ENCODE results near the gene SLC16A5. TPM values are rescaled to one million over a fixed set of nuclear protein-coding genes. Genes with fewer than 3 reads are reported as not detected.

SLC16A5 gene
- total RNA-seq, 4 donors from 2014 or later: 4.6 to 27.9 (median 7.7) TPM

DNA sequence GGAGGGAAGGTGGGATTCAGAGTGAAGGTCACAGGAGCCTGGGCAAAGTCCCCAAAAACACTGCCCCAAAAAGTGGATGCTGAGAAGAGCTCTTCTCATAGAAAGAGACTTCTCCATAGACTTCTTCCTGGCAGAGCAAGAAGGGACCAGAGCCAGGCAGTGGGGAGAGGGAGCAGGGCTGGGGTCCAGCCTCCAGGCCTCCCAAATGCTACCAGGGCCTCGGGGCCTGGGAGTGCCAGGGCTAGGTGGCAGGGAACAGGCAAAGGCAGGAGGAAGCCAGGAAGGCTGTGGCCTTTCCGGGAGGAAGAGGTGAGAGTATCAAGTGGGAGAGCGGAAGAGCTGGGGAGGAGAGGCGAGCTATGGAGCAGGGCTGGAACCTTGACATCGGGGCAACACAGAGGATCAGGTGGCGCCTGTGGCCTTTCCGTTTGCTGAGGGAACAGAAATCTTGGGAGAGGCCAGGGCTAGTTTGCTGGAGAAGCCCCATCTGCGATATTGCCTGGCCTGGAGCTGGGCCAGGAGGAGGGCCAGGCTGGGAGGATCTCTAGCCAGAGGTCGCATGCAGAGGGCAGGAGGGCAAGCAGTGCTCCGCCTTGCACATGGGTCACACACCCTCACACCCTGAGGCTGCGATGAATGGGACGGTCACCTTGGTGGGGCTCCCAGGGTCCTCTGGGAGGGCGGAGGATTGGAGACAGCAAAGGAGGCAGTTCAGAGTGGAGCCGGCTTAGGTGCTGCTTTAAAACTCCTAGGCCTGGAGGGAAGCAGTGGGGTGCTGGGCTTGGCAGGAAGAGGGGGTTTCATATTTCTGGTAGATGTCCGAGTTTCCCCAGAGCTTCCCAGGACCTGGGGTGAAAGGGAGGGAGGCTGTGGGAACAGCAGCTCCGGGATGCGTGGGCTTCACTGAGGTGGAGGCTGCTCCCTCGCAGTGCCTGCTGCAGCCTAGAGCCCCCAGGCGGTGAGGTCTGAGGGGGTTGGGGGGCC, 3.4 kb downstream of the SLC16A5 start:
- Histone ChIP-seq H3K9me3 (no peaks in the 10 kb centered on the region), H3K27me3 (no peaks in the 10 kb centered on the region), H3K27ac (peak overlapping the region in 3 of 4 donors; percentile 73 to 80 (median 76)), H3K4me1 (peaks cover 0 to 77% (median 47%) of the 10 kb centered on the region in 4 donors), H3K4me3 (no peak overlapping the region), H3K36me3 (no peaks in the 10 kb centered on the region)
- TF ChIP-seq EP300 (IDR thresholded peaks at IDR 0.05): peak in 1 of 2 donors; percentile 4
- TF ChIP-seq POLR2A (IDR thresholded peaks at IDR 0.05): no peak
- TF ChIP-seq, protein P1, sequence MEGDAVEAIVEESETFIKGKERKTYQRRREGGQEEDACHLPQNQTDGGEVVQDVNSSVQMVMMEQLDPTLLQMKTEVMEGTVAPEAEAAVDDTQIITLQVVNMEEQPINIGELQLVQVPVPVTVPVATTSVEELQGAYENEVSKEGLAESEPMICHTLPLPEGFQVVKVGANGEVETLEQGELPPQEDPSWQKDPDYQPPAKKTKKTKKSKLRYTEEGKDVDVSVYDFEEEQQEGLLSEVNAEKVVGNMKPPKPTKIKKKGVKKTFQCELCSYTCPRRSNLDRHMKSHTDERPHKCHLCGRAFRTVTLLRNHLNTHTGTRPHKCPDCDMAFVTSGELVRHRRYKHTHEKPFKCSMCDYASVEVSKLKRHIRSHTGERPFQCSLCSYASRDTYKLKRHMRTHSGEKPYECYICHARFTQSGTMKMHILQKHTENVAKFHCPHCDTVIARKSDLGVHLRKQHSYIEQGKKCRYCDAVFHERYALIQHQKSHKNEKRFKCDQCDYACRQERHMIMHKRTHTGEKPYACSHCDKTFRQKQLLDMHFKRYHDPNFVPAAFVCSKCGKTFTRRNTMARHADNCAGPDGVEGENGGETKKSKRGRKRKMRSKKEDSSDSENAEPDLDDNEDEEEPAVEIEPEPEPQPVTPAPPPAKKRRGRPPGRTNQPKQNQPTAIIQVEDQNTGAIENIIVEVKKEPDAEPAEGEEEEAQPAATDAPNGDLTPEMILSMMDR (IDR thresholded peaks at IDR 0.05): no peak
- DNase-seq (ENCODE audit: low spot score in 2 of 2): no peak
- WGBS, 2 donors: 41 to 48% methylated on average over 18 to 19 of the region's 19 CpGs

DNA sequence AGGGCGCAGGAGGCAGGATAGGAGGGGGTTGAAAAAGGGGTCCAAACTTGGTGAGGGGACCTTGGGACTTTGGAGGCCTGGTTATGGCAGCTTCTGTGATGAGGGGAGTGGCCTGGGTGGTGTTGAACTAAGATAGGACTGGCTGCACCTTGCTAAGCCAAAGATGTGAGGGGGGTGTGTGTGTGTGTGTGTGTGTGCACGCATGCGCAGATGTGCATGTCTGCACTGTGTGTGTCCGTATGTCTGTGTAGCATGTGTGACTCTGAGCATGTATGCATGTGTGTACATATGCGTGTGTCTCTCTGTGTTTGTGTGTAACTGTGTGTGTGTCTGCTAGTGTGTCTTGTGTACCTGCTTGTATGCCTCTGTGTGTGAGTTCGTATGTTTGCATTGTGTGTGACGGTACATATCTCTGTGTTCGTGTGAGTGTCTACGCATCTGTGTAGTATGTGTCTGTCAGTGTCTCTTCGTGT, 4.1 kb downstream of the SLC16A5 start:
- peaks cover 0 to 78% (median 50%) of the 10 kb centered on the region in 4 donors for H3K4me1 ChIP-seq
- TF ChIP-seq POLR2A (IDR thresholded peaks at IDR 0.05) (no peak), EP300 (IDR thresholded peaks at IDR 0.05) (no peak)
- TF ChIP-seq, protein P1 (IDR thresholded peaks at IDR 0.05): no peak
- H3K27me3 ChIP-seq: no peaks in the 10 kb centered on the region
- H3K9me3 ChIP-seq: no peaks in the 10 kb centered on the region
- 79 to 84% methylated on average over 10 of the region's 10 CpGs for WGBS, 2 donors
- no peak overlapping the region for H3K4me3 ChIP-seq
- no peaks in the 10 kb centered on the region for H3K36me3 ChIP-seq
- H3K27ac ChIP-seq: peak overlapping the region in 3 of 4 donors; percentile 70 to 76 (median 73)
- DNase-seq (ENCODE audit: low spot score in 2 of 2): no peak

DNA sequence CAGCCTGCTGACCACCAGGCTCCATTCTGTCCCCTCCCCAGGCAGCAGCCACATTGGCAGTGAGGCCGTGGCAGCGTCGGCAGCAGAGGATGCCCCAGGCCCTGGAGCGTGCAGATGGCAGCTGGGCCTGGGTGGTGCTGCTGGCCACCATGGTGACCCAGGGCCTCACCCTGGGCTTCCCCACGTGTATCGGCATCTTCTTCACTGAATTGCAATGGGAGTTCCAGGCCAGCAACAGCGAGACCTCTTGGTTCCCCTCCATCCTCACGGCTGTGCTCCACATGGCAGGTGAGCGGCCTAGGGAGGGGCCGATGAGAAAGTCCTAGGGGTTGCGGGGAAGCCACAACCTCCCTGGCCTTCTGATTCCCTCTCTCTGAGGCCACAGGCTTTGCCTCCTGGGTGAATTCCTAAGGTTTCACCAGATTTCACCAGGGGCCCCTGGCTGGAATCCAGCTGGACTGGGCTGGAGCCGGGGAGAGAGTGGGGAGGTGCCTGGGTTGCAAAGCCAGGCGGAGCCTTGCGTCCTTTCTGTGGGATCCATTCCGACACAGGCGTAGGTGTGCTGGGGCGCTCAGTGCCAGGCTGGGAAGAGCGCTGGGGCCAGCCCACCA, 5.9 kb downstream of the SLC16A5 start:
- H3K9me3 ChIP-seq: no peaks in the 10 kb centered on the region
- no peaks in the 10 kb centered on the region for H3K27me3 ChIP-seq
- no peak for TF ChIP-seq EP300 (IDR thresholded peaks at IDR 0.05)
- TF ChIP-seq, protein P1 (IDR thresholded peaks at IDR 0.05): no peak
- no peak for TF ChIP-seq POLR2A (IDR thresholded peaks at IDR 0.05)
- H3K4me3 ChIP-seq: no peak overlapping the region
- WGBS, 2 donors: 82% methylated on average over 10 to 15 of the region's 18 CpGs
- H3K4me1 ChIP-seq: peaks cover 0 to 60% (median 43%) of the 10 kb centered on the region in 4 donors
- no peak for DNase-seq (ENCODE audit: low spot score in 2 of 2)
- H3K36me3 ChIP-seq: peaks cover 0 to 7% (median 0%) of the 10 kb centered on the region in 3 donors
- H3K27ac ChIP-seq: peak overlapping the region in 3 of 4 donors; percentile 68 to 81 (median 76)

DNA sequence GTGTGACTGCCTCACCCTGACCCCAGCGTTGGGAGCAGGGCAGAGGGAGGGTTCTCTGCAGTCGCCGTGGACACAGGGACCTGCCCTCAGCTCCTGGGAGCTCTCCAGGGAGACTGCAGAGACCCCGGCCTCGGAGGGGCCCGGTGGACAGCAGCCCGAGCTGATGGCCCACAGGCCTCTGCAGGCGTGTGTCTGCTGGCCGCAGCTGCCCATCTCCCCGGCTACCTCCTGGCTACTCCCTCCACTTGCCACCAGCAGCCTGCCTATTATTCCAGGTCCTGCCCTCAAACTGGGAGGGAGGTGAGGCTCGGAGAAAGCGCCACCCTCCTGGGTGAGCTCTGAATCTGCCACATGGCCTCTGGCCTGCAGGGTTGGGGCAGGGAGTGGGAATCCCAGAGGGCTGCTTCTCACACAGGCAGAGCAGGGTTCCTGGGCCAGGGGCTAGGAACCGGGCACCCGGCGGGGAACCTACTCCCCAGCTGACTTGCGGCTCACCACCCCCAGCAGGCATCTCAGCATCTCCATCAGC, 7.2 kb downstream of the SLC16A5 start:
- Histone ChIP-seq H3K27ac (peak overlapping the region in 1 of 4 donors; percentile 25), H3K4me1 (peaks cover 0 to 52% (median 34%) of the 10 kb centered on the region in 4 donors), H3K36me3 (peaks cover 0 to 18% (median 0%) of the 10 kb centered on the region in 3 donors), H3K27me3 (no peaks in the 10 kb centered on the region), H3K4me3 (no peak overlapping the region), H3K9me3 (no peaks in the 10 kb centered on the region)
- no peak for DNase-seq (ENCODE audit: low spot score in 2 of 2)
- WGBS, 2 donors: 66 to 82% methylated on average over 13 to 16 of the region's 16 CpGs
- TF ChIP-seq EP300 (IDR thresholded peaks at IDR 0.05) (no peak), POLR2A (IDR thresholded peaks at IDR 0.05) (no peak)
- TF ChIP-seq, protein P1 (IDR thresholded peaks at IDR 0.05): no peak
